IPS DF 6.9 (cell line): ENCODE data around the gene LCNL1.

Experiments used
- DNase-seq: peaks from one replicate; pipeline ENCODE4 v3.0.0-alpha.2; 2013; ENCODE audit warnings: low read depth, low spot score
- H3K27ac ChIP-seq: one replicate; pipeline ENCODE4 v1.5.1; 2013; ENCODE audit warnings: low read length, control low read depth
- H3K27me3 ChIP-seq: 2 replicates; pipeline ENCODE4 v1.6.1; 2013; ENCODE audit warnings: mild to moderate bottlenecking, low read length; ENCODE audit not compliant: control insufficient read depth, insufficient read depth
- H3K36me3 ChIP-seq: 2 replicates; pipeline ENCODE4 v1.6.1; 2013; ENCODE audit warnings: low read length; ENCODE audit not compliant: control insufficient read depth, insufficient read depth
- H3K4me1 ChIP-seq: 2 replicates; pipeline ENCODE4 v1.6.1; 2013; ENCODE audit warnings: low read length; ENCODE audit not compliant: control insufficient read depth, insufficient read depth
- H3K4me3 ChIP-seq: 2 replicates; pipeline ENCODE4 v1.5.1; 2013; ENCODE audit warnings: mild to moderate bottlenecking, low read length
- H3K9me3 ChIP-seq: 2 replicates; pipeline ENCODE4 v1.6.1; 2013; ENCODE audit warnings: low read length, inconsistent platforms; ENCODE audit not compliant: control insufficient read depth, insufficient read depth
- WGBS: extraction: QIAGEN DNeasy Blood & Tissue Kit; methylation state at CpG from one replicate; pipeline ENCODE4 v1.1.7; 2013; ENCODE audit warnings: mixed read lengths, missing lambda C conversion rate; ENCODE audit not compliant: insufficient read length, insufficient coverage; 5-methylcytosine and 5-hydroxymethylcytosine counted together

Gene LCNL1

DNA sequence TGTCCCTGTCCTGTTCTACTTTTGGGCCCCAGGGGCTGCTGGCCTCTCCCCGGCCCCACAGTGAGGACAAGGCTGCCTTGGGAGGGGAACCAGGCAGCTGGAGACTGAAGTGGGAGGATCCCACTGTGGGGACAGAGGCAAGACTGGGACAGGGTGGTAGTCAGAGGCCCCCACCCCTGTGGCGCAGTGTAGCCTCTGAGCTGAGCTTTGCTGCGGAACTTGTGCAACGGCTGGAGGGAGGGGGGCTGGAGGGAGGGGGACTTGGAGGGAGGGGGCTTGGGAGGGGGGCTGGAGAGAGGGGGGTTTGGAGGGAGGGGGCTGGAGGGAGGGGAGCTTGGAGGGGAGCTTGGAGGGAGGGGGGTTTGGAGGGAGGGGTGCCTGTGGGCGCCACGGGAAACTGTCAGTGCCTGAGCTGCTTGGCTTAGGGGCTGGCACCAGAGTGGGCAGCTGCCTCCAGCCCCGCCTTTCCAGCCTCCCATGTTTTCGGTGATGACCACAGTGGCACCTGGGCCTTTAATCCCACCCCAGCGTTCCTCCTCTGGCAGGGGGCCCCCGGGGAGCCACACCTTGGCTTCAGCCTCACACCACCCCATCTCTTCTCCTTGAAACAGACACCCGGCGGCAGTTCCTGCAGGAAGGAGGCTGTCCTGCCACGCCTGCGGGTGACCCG lies 51.4 kb downstream of the LCNL1 start:
- DNase-seq, result no peak
- Histone ChIP-seq H3K27me3 (no peaks in the 10 kb centered on the region; the same call in 1 of the 2 replicates), H3K36me3 (no peaks in the 10 kb centered on the region; the same call in 1 of the 2 replicates), H3K4me3 (no peak overlapping the region), H3K4me1 (peaks cover 2% of the 10 kb centered on the region), H3K9me3 (no peaks in the 10 kb centered on the region), H3K27ac (no peak overlapping the region)
- WGBS, result no CpG with 5 or more reads among the region's 15 CpGs

GRCh38 chr9:137034709-137035506 lies 52.1 kb downstream of the LCNL1 start:
- H3K27ac ChIP-seq, result no peak overlapping the region
- no peaks in the 10 kb centered on the region; the same call in 1 of the 2 replicates for H3K36me3 ChIP-seq
- no peaks in the 10 kb centered on the region for H3K9me3 ChIP-seq
- peaks cover 1% of the 10 kb centered on the region; the same call in 1 of the 2 replicates for H3K4me1 ChIP-seq
- WGBS, result no CpG with 5 or more reads among the region's 24 CpGs
- H3K27me3 ChIP-seq, result no peaks in the 10 kb centered on the region
- no peak overlapping the region for H3K4me3 ChIP-seq
- DNase-seq, result peak; percentile 78
